Esophagus muscularis mucosa (tissue), 4 donors: ENCODE results near the gene ASIP.

Experiments used
- CTCF ChIP-seq, 3 experiments: fragments of 200-600 bp in 2 of 3; fragments of 450-650 bp in 1 of 3; sonication (generic) in 2 of 3; IDR thresholded peaks; one replicate each; pipeline ENCODE4 v1.5.1; 2017 to 2019; ENCODE audit warnings: antibody characterized with exemption in 3 of 3, mild to moderate bottlenecking in 2 of 3, moderate library complexity in 1 of 3
- EP300 ChIP-seq: sonication (generic); formaldehyde crosslinking; IDR thresholded peaks from one replicate; pipeline ENCODE4 v1.6.1; 2017; ENCODE audit warnings: antibody characterized with exemption
- POLR2A ChIP-seq: fragments of 450-650 bp; IDR thresholded peaks from one replicate; pipeline ENCODE4 v1.6.1; 2017; ENCODE audit warnings: antibody characterized with exemption, moderate library complexity, mild to moderate bottlenecking, low read depth
- POLR2AphosphoS5 ChIP-seq, 2 donors: sonication (generic); formaldehyde crosslinking; IDR thresholded peaks; one replicate each; pipeline ENCODE4 v1.6.1; 2017; ENCODE audit warnings: antibody characterized with exemption in 2 of 2

GRCh38 chr20:34285450-34285849, 44.2 kb downstream of the ASIP start:
- TF ChIP-seq CTCF (IDR thresholded peaks at IDR 0.05) = no peak
- no peak for TF ChIP-seq POLR2AphosphoS5 (IDR thresholded peaks at IDR 0.05)
- TF ChIP-seq POLR2A = no peak
- no peak for TF ChIP-seq EP300
